ENCODE measurements around the gene KDM2B.

KDM2B gene

GRCh38 chr12:121570467-121571283, 10.1 kb downstream of the KDM2B start:
- no peak for TF ChIP-seq CTCF (conservative IDR thresholded peaks at IDR 0.05; ENCODE audit: low read depth, low read length)
- H3K4me3 ChIP-seq (ENCODE audit: low read length) = no peak overlapping the region
- no peak for DNase-seq (ENCODE audit: low read depth)

GRCh38 chr12:121568971-121569751, 11.7 kb downstream of the KDM2B start:
- DNase-seq (ENCODE audit: low read depth) = no peak
- no peak for TF ChIP-seq CTCF (conservative IDR thresholded peaks at IDR 0.05; ENCODE audit: low read depth, low read length)
- H3K4me3 ChIP-seq (ENCODE audit: low read length) = no peak overlapping the region

DNA sequence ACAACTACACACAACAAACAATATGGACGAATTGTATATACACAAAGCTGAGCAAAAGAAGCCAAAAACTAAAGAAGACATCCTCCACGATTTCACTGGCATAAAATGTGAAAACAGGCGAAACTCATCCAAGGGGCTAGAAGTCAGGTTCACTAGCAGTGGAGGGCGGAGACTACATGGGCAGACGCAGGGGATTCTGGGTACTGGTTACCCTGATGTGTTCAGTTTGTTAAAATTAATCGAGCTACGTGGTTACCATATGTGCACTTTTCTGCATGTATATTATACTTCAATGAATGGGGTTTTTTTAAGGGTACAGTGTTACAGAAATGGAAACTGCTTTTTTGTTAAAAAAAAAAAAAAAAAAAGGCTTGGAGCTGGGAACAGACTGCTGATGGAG, 12.3 kb downstream of the KDM2B start:
- no peak for TF ChIP-seq CTCF (conservative IDR thresholded peaks at IDR 0.05; ENCODE audit: low read depth, low read length)
- no peak for DNase-seq (ENCODE audit: low read depth)

DNA sequence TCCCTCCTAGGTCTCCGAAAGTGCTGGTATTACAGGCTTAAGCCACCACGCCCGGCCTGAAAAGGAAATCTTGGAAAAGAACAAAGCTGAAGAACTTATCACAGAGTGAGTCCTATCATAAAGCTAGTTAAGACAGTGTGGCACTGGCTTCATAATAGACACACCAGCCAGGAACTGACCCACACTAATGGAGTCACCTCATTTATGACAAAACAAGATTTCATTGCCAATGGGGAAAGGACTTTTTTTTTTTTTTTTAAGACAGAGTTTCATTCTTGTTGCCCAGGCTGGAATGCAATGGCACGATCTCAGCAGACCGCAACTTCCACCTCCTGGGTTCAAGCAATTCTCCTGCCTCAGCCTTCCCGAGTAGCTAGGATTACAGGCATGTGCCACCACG, 15.7 kb downstream of the KDM2B start:
- no peak for DNase-seq (ENCODE audit: low read depth)
- H3K4me3 ChIP-seq (ENCODE audit: low read length) = no peak overlapping the region
- TF ChIP-seq CTCF (conservative IDR thresholded peaks at IDR 0.05; ENCODE audit: low read depth, low read length) = no peak

More for the DNA sequence above, 12.3 kb downstream of the KDM2B start:
- H3K4me3 ChIP-seq (ENCODE audit: low read length) = no peak overlapping the region

DNA sequence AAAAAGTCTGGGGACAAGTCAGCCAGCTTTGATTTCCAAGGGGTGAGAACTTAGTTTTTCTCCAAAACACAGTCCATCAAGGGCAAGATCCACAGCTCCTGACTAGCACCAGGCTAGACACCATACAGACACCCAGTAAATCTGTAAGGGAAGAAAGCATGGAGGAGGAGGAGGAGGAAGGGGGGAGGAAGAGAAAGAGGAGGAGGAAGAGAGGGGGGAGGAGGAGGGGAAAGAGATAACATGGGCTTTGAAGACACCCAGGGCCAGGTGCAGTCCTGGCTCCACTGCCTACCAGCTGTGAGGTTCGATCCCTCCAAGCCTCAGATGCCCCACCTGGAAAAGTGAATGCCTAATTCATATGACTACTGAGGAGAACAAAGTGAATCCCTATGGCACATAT, 18.3 kb downstream of the KDM2B start:
- DNase-seq (ENCODE audit: low read depth) = no peak
- H3K4me3 ChIP-seq (ENCODE audit: low read length) = no peak overlapping the region
- no peak for TF ChIP-seq CTCF (conservative IDR thresholded peaks at IDR 0.05; ENCODE audit: low read depth, low read length)

DNA sequence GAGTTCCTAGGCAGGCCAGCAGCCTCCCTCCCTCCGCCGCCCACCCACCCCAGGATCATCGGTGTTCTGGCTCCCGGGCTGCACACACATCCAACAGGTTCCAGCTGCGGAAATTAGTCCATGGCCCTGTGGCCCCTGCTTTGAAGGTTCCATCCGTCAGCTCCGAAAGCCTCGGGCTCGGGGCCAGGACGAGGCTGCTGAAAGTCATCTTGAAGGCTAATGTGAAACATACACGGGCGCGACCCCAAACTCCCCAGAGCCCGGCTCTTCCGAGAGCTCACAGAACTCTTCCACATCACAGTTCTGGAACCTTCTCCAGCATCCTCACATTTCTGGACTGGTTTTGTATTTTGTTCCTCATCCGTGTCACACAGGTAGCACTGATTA, 19.8 kb downstream of the KDM2B start:
- H3K4me3 ChIP-seq (ENCODE audit: low read length) = no peak overlapping the region
- no peak for DNase-seq (ENCODE audit: low read depth)

More for the DNA sequence above, 19.8 kb downstream of the KDM2B start:
- no peak for TF ChIP-seq CTCF (conservative IDR thresholded peaks at IDR 0.05; ENCODE audit: low read depth, low read length)
